PC-3 (cell line): Measurements from ENCODE around the gene PUS7L. TPM values are rescaled to one million over a fixed set of nuclear protein-coding genes. Genes with fewer than 3 reads are reported as not detected.
A peak's percentile ranks its signal among the peaks of the same experiment; 100 is the strongest.

Source experiments
- ATAC-seq: fragments of 200-7000 bp; cut with Tn5 transposase; 2 replicates; pipeline ENCODE4 v1.9.1; 2020; ENCODE audit warnings: mild to moderate bottlenecking, moderate library complexity
- BruUV-seq: library from RNA; stranded (reverse); fragments of 400-500 nt; replicated peaks from 2 replicates; lab custom pipeline; 2021; lab: Mats Ljungman, UMichigan
- CTCF ChIA-PET: fragments of 300-600 bp; sonication (Branson Sonifier 250); formaldehyde crosslinking; loops from one replicate; lab custom pipeline; 2022; ENCODE audit warnings: antibody characterized with exemption; lab: Charles Lee
- POLR2A ChIA-PET: fragments of 300-600 bp; sonication (Branson Sonifier 250); formaldehyde crosslinking; loops from one replicate; lab custom pipeline; 2022; ENCODE audit warnings: antibody characterized with exemption; ENCODE audit not compliant: unreplicated experiment; lab: Charles Lee
- DNase-seq: peaks from one replicate; pipeline ENCODE4 v3.0.0-alpha.2; 2015
- H2AFZ ChIP-seq: fragments of 300-600 bp; sonication (generic); 2 replicates; pipeline ENCODE4 v1.6.0; 2016; ENCODE audit warnings: antibody characterized with exemption, low read length
- H3F3A ChIP-seq: fragments of 300-600 bp; sonication (generic); one replicate; pipeline ENCODE4 v1.6.0; 2017; ENCODE audit warnings: antibody characterized with exemption, low read length, control low read depth, mild to moderate bottlenecking; ENCODE audit not compliant: unreplicated experiment
- H3K27ac ChIP-seq: fragments of 300-600 bp; sonication (generic); 2 replicates; pipeline ENCODE4 v1.5.1; 2016; ENCODE audit warnings: mild to moderate bottlenecking, low read length
- H3K27me3 ChIP-seq: fragments of 300-600 bp; sonication (generic); 2 replicates; pipeline ENCODE4 v1.6.1; 2016; ENCODE audit warnings: low read length, mixed read lengths
- H3K36me3 ChIP-seq: fragments of 300-600 bp; sonication (generic); 2 replicates; pipeline ENCODE4 v1.6.1; 2016; ENCODE audit warnings: low read depth, mixed run types, low read length, mixed read lengths
- H3K4me1 ChIP-seq: fragments of 300-600 bp; sonication (generic); 2 replicates; pipeline ENCODE4 v1.5.1; 2016; ENCODE audit warnings: low read length; ENCODE audit not compliant: insufficient read depth
- H3K4me2 ChIP-seq: fragments of 300-600 bp; sonication (generic); 2 replicates; pipeline ENCODE4 v1.6.0; 2016; ENCODE audit warnings: low read length
- H3K4me3 ChIP-seq: fragments of 300-600 bp; sonication (generic); 2 replicates; pipeline ENCODE4 v1.5.1; 2016; ENCODE audit warnings: mild to moderate bottlenecking, low read length, mixed read lengths
- H3K79me2 ChIP-seq: fragments of 300-600 bp; sonication (generic); 2 replicates; pipeline ENCODE4 v1.6.1; 2017; ENCODE audit warnings: low read length, mixed read lengths
- H3K9ac ChIP-seq: fragments of 300-600 bp; sonication (generic); 2 replicates; pipeline ENCODE4 v1.6.0; 2016; ENCODE audit warnings: mild to moderate bottlenecking, low read length
- H3K9me2 ChIP-seq: fragments of 300-600 bp; sonication (generic); replicated peaks from 2 replicates; pipeline ENCODE4 v1.6.1; 2016; ENCODE audit warnings: mixed run types, low read length, mixed read lengths
- H3K9me3 ChIP-seq: fragments of 300-600 bp; sonication (generic); 2 replicates; pipeline ENCODE4 v1.6.1; 2016; ENCODE audit warnings: low read length, mixed read lengths
- H4K20me1 ChIP-seq: fragments of 300-600 bp; sonication (generic); 2 replicates; pipeline ENCODE4 v1.6.1; 2016; ENCODE audit warnings: low read length, mixed read lengths
- EZH2 ChIP-seq: fragments of 300-600 bp; sonication (generic); IDR thresholded peaks from one replicate; pipeline ENCODE4 v1.6.1; 2017; ENCODE audit warnings: antibody characterized with exemption, mild to moderate bottlenecking, low read length; ENCODE audit not compliant: unreplicated experiment
- EZH2phosphoT487 ChIP-seq: fragments of 300-600 bp; sonication (generic); IDR thresholded peaks from 2 replicates; pipeline ENCODE4 v1.6.1; 2018; ENCODE audit warnings: mild to moderate bottlenecking, antibody characterized with exemption, low read length, borderline replicate concordance
- intact Hi-C: fragments of 100-400 bp; cut with micrococcal nuclease; formaldehyde crosslinking; loops from 2 replicates; pipeline ENCODE4 v1.9.0; 2023
- total RNA-seq: library from RNA; depleted of rRNA; stranded (reverse); fragments of >200 nt; gene quantifications from 2 replicates; pipeline ENCODE4 v1.2.3, GENCODE V29; 2014
- TF ChIP-seq, protein P1 (sequence below): fragments of 300-600 bp; sonication (generic); conservative IDR thresholded peaks from 2 replicates; pipeline ENCODE4 v1.5.1; 2017; ENCODE audit warnings: antibody characterized with exemption, low read depth, mild to moderate bottlenecking, low read length

PUS7L gene
- total RNA-seq, 1 experiment from 2014 or later, result 14.6 TPM

GRCh38 chr12:43740511-43741100 is 18.0 kb downstream of the PUS7L start:
- ATAC-seq (no peak), DNase-seq (no peak)
- H2AFZ ChIP-seq, result no peak overlapping the region
- intact Hi-C loops, result no loop called here
- no peak overlapping the region for H3K9ac ChIP-seq
- no peaks in the 10 kb centered on the region for H3K79me2 ChIP-seq
- TF ChIP-seq EZH2 (no peak), EZH2phosphoT487 (no peak)
- TF ChIP-seq, protein P1, sequence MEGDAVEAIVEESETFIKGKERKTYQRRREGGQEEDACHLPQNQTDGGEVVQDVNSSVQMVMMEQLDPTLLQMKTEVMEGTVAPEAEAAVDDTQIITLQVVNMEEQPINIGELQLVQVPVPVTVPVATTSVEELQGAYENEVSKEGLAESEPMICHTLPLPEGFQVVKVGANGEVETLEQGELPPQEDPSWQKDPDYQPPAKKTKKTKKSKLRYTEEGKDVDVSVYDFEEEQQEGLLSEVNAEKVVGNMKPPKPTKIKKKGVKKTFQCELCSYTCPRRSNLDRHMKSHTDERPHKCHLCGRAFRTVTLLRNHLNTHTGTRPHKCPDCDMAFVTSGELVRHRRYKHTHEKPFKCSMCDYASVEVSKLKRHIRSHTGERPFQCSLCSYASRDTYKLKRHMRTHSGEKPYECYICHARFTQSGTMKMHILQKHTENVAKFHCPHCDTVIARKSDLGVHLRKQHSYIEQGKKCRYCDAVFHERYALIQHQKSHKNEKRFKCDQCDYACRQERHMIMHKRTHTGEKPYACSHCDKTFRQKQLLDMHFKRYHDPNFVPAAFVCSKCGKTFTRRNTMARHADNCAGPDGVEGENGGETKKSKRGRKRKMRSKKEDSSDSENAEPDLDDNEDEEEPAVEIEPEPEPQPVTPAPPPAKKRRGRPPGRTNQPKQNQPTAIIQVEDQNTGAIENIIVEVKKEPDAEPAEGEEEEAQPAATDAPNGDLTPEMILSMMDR, result no peak
- H3K27me3 ChIP-seq, result no peaks in the 10 kb centered on the region
- H3K9me2 ChIP-seq, result no peaks in the 10 kb centered on the region
- POLR2A ChIA-PET, result no interaction called here
- H3K4me1 ChIP-seq, result peaks cover 30% of the 10 kb centered on the region
- H3F3A ChIP-seq, result no peaks in the 10 kb centered on the region
- no peak overlapping the region for H3K4me2 ChIP-seq
- H4K20me1 ChIP-seq, result no peaks in the 10 kb centered on the region
- no TSS peak for BruUV-seq
- peaks cover 33% of the 10 kb centered on the region for H3K36me3 ChIP-seq
- H3K9me3 ChIP-seq, result no peaks in the 10 kb centered on the region
- H3K4me3 ChIP-seq, result no peak overlapping the region
- CTCF ChIA-PET, result no interaction called here
- no peak overlapping the region for H3K27ac ChIP-seq

- CTCF ChIA-PET, result no interaction called here
- Histone ChIP-seq H3K9me2 (no peaks in the 10 kb centered on the region), H3K27me3 (no peaks in the 10 kb centered on the region), H3K4me3 (no peak overlapping the region), H3F3A (no peaks in the 10 kb centered on the region), H4K20me1 (no peaks in the 10 kb centered on the region), H3K27ac (no peak overlapping the region), H2AFZ (no peak overlapping the region), H3K9ac (no peak overlapping the region), H3K36me3 (peaks cover 28% of the 10 kb centered on the region), H3K4me2 (0 out of 2 replicates have a peak overlapping the region, but pooled peaks have one; percentile 1), H3K9me3 (no peaks in the 10 kb centered on the region), H3K79me2 (no peaks in the 10 kb centered on the region), H3K4me1 (peaks cover 23% of the 10 kb centered on the region)
- POLR2A ChIA-PET, result no interaction called here
- no TSS peak for BruUV-seq
- intact Hi-C loops, result no loop called here
- ATAC-seq (peak; percentile 67), DNase-seq (peak; percentile 68)
- TF ChIP-seq, protein P1, result no peak
- no peak for TF ChIP-seq EZH2phosphoT487
- TF ChIP-seq EZH2, result no peak
Observed at GRCh38 chr12:43737646-43738045, 20.9 kb downstream of the PUS7L start.

GRCh38 chr12:43736927-43737440 is 21.6 kb downstream of the PUS7L start:
- Histone ChIP-seq H3F3A (no peaks in the 10 kb centered on the region), H3K4me2 (no peak overlapping the region), H4K20me1 (no peaks in the 10 kb centered on the region), H3K36me3 (peaks cover 28% of the 10 kb centered on the region), H3K27me3 (no peaks in the 10 kb centered on the region), H2AFZ (no peak overlapping the region), H3K9ac (no peak overlapping the region), H3K79me2 (no peaks in the 10 kb centered on the region), H3K9me3 (no peaks in the 10 kb centered on the region), H3K9me2 (no peaks in the 10 kb centered on the region), H3K4me1 (peaks cover 17% of the 10 kb centered on the region), H3K4me3 (no peak overlapping the region), H3K27ac (no peak overlapping the region)
- no TSS peak for BruUV-seq
- no peak for TF ChIP-seq EZH2
- TF ChIP-seq, protein P1, result no peak
- TF ChIP-seq EZH2phosphoT487, result no peak
- ChIA-PET CTCF (no interaction called here), POLR2A (no interaction called here)
- intact Hi-C loops, result no loop called here
- ATAC-seq (no peak), DNase-seq (no peak)
